Fibroblast of villous mesenchyme (primary cell): ENCODE data around the gene COL26A1. TPM values are rescaled to one million over a fixed set of nuclear protein-coding genes. Genes with fewer than 3 reads are reported as not detected.

ENCODE experiments used
- DNase-seq: peaks from one replicate; pipeline ENCODE4 v3.0.0-alpha.2; 2010; ENCODE audit warnings: low read depth
- H3K4me3 ChIP-seq: 2 replicates; pipeline ENCODE4 v1.5.1; 2011; ENCODE audit warnings: low read depth, mild to moderate bottlenecking, low read length
- total RNA-seq: library from RNA; depleted of rRNA; stranded (reverse); fragments of >200 nt; gene quantifications from 2 replicates; pipeline ENCODE4 v1.2.3, GENCODE V29; 2012
- TF ChIP-seq, protein P1 (sequence below): IDR thresholded peaks from 2 replicates; pipeline ENCODE4 v1.5.1; 2012; ENCODE audit warnings: low read depth, mild to moderate bottlenecking, low read length; ENCODE audit not compliant: insufficient read depth

Gene COL26A1
- total RNA-seq, 1 donor = not detected

GRCh38 chr7:101400751-101401150 is 38.1 kb downstream of the COL26A1 start:
- no peak overlapping the region for H3K4me3 ChIP-seq
- DNase-seq = no peak
- TF ChIP-seq, protein P1, sequence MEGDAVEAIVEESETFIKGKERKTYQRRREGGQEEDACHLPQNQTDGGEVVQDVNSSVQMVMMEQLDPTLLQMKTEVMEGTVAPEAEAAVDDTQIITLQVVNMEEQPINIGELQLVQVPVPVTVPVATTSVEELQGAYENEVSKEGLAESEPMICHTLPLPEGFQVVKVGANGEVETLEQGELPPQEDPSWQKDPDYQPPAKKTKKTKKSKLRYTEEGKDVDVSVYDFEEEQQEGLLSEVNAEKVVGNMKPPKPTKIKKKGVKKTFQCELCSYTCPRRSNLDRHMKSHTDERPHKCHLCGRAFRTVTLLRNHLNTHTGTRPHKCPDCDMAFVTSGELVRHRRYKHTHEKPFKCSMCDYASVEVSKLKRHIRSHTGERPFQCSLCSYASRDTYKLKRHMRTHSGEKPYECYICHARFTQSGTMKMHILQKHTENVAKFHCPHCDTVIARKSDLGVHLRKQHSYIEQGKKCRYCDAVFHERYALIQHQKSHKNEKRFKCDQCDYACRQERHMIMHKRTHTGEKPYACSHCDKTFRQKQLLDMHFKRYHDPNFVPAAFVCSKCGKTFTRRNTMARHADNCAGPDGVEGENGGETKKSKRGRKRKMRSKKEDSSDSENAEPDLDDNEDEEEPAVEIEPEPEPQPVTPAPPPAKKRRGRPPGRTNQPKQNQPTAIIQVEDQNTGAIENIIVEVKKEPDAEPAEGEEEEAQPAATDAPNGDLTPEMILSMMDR = no peak

DNA sequence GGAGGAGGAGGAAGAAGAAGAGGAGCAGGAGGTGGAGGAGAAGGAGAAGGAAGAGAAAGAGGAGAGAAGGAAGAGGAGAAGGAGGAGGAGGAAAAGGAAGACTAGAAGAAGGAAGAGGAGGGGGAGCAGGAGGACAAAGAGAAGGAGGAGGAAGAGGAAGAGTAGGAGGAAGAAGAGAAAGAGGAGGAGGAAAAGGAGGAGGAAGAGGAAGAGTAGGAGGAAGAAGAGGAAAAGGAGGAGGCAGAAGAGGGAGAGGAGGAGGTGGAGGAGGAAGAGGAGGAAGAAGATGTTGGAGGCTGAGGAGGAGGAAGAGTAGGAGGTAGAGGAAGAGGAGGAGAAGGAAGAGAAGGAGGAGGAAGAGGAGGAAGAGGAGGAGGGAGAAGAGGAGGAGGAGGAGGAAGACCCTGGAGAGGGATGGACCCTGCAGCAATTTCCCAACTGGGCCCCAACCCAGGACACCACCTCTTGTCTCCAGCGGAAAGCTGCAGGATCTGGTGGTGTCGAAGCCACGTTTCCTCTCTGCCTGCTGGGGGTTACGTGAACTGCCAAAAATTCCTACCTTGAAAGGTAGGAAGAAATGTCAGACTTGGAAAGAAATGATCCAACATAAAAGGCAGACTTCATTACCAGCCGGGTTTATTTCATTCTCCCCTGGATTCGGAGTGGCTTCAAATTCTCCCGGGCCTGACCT is 38.9 kb downstream of the COL26A1 start:
- TF ChIP-seq, protein P1 = no peak
- no peak for DNase-seq
- H3K4me3 ChIP-seq = no peak overlapping the region

GRCh38 chr7:101402081-101402779 is 39.6 kb downstream of the COL26A1 start:
- TF ChIP-seq, protein P1 = no peak
- H3K4me3 ChIP-seq = no peak overlapping the region
- no peak for DNase-seq

DNA sequence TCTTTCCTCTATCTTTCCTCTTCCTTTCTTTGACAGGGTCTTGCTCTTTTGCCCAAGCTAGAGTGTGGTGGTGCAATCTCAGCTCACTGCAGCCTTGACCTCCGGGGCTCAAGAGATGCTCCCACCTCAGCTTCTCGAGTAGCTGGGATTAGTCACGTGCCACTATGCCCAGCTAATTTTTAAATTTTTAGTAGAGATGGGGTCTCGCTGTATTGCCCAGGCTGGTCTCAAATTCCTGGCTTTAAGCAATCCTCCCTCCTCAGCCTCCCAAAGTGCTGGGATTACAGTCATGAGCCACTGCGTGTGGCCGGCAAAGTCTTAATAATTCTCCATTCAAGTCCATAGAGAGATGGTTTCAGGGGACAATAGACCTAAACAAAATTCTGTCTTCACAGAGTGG is 40.2 kb downstream of the COL26A1 start:
- no peak overlapping the region for H3K4me3 ChIP-seq
- DNase-seq = no peak
- TF ChIP-seq, protein P1 = no peak

DNA sequence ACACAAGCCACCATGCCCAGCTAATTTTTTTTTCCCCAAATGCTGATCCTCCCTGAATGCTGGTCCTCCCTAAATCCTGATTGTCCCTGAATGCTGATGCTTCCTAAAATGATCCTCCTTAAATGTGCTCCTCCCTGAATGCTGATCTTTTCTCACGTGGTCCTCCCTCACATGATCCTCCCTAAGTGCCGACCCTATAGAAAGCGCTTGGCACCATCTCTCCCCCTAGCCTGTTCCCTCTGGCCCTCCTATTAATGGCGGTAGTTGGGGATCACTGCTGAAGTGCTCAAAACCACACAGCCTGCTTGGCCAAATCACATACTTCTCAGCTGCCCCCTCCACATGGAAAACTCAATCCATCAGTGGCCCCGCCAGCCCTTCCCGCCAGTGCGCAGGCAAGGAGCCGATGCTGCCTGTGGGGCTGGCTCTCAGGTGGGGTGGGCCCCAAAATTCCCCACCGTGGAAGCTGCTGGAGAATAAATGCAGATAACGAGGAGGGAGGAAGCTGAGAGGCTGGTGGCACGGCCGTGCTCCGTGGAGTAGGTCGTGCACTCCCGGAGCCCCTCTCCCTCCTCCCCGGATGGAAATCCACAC is 42.9 kb downstream of the COL26A1 start:
- TF ChIP-seq, protein P1 = no peak
- H3K4me3 ChIP-seq = no peak overlapping the region
- DNase-seq = no peak

DNA sequence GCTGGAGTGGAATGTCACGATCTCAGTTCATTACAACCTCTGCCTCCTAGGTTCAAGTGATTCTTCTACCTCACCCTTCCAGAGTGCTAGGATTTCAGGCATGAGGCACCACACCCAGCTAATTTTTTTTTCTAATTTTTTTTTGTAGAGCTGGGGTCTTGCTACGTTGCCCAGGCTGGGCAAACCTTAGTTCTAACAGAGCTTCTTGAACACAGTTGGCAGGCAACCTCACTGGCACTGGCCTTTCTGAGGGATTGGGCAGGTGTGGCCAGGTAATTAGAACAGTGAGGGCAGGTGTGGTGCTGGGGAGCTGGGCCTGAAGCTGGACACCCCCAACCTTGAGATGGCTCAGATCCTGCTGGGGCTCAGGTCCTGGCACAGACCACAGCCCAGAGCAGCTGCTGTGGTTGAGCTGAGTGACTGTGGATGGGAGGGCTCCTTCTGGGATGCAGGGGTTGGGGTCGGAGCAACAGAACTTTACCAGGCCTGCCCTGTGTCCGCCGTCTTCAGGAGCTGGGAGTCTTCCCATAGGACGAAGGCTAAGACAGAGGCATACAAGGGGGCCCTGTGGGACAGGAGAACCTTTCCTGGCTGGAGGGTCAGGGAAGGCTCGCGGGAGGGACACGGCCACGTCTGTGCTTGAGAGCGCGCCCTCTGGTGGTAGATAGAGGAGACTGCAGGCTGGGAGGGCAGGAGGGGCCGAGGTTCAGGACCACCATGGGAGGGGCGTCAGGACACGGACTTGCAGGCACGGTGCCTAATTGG is 48.2 kb downstream of the COL26A1 start:
- TF ChIP-seq, protein P1 = peak; percentile 75
- no peak overlapping the region for H3K4me3 ChIP-seq
- peak; percentile 15 for DNase-seq
